OCI-LY1 (cell line): ENCODE measurements around the gene NUP214.
A peak's percentile ranks its signal among the peaks of the same experiment; 100 is the strongest.
"Not testable (repeated sequence)": the region's sequence is repeated elsewhere in the genome, so short reads cannot be mapped to it uniquely, and the experiment has no call there.

ENCODE experiments used
- H2AFZ ChIP-seq: fragments of 200-600 bp; sonication (generic), shearing (Covaris generic); 2 replicates; pipeline ENCODE4 v1.6.0; 2014; ENCODE audit warnings: antibody characterized with exemption, mild to moderate bottlenecking, low read length
- H3F3A ChIP-seq: fragments of 200-600 bp; sonication (generic), shearing (Covaris generic); 2 replicates; pipeline ENCODE4 v1.6.0; 2014; ENCODE audit warnings: mild to moderate bottlenecking, antibody characterized with exemption, low read length, moderate library complexity; ENCODE audit not compliant: insufficient read depth
- H3K27ac ChIP-seq: fragments of 200-600 bp; sonication (generic); 2 replicates; pipeline ENCODE4 v1.5.1; 2014; ENCODE audit warnings: low read length, mixed run types, mild to moderate bottlenecking, low read depth; ENCODE audit not compliant: poor library complexity, severe bottlenecking
- H3K27me3 ChIP-seq: fragments of 200-600 bp; sonication (generic); 2 replicates; pipeline ENCODE4 v1.6.0; 2014; ENCODE audit warnings: antibody characterized with exemption, mild to moderate bottlenecking, low read length, moderate library complexity; ENCODE audit not compliant: insufficient read depth
- H3K36me3 ChIP-seq: fragments of 200-600 bp; sonication (generic); 2 replicates; pipeline ENCODE4 v1.6.1; 2014; ENCODE audit warnings: mild to moderate bottlenecking, antibody characterized with exemption, low read length, moderate library complexity, mixed read lengths; ENCODE audit not compliant: insufficient read depth
- H3K4me1 ChIP-seq: fragments of 200-600 bp; sonication (generic); 2 replicates; pipeline ENCODE4 v1.5.1; 2014; ENCODE audit warnings: mild to moderate bottlenecking, low read length, moderate library complexity; ENCODE audit not compliant: insufficient read depth, severe bottlenecking
- H3K4me2 ChIP-seq: fragments of 200-600 bp; sonication (generic), shearing (Covaris generic); 2 replicates; pipeline ENCODE4 v1.6.1; 2014; ENCODE audit warnings: low read length
- H3K4me3 ChIP-seq: fragments of 200-600 bp; sonication (generic); 2 replicates; pipeline ENCODE4 v1.5.1; 2014; ENCODE audit warnings: low read length, low read depth, mild to moderate bottlenecking, mixed read lengths; ENCODE audit not compliant: poor library complexity, severe bottlenecking
- H3K79me2 ChIP-seq: fragments of 200-600 bp; shearing (Covaris generic); 2 replicates; pipeline ENCODE4 v1.6.1; 2016; ENCODE audit warnings: mixed run types, low read length, mixed read lengths; ENCODE audit not compliant: insufficient read depth
- H3K9ac ChIP-seq: fragments of 200-600 bp; sonication (generic), shearing (Covaris generic); 2 replicates; pipeline ENCODE4 v1.6.1; 2014; ENCODE audit warnings: mild to moderate bottlenecking, low read length, mixed read lengths
- H3K9me2 ChIP-seq: fragments of 200-600 bp; sonication (generic), shearing (Covaris generic); 2 replicates; pipeline ENCODE4 v1.6.1; 2014; ENCODE audit warnings: low read depth, mild to moderate bottlenecking, low read length, mixed read lengths
- H3K9me3 ChIP-seq: fragments of 200-600 bp; shearing (Covaris generic); 2 replicates; pipeline ENCODE4 v1.6.1; 2014; ENCODE audit warnings: low read length, mixed read lengths
- H4K20me1 ChIP-seq: fragments of 200-600 bp; sonication (generic), shearing (Covaris generic); 2 replicates; pipeline ENCODE4 v1.6.0; 2016; ENCODE audit warnings: mild to moderate bottlenecking, low read length; ENCODE audit not compliant: insufficient read depth
- CTCF ChIP-seq: fragments of 200-600 bp; sonication (generic), shearing (Covaris generic); IDR thresholded peaks from 2 replicates; pipeline ENCODE4 v1.5.1; 2017; ENCODE audit warnings: mild to moderate bottlenecking, antibody characterized with exemption, low read length, moderate library complexity, mixed read lengths
- EZH2 ChIP-seq: fragments of 200-600 bp; sonication (generic), shearing (Covaris generic); IDR thresholded peaks from 2 replicates; pipeline ENCODE4 v1.8.0; 2017; ENCODE audit warnings: borderline replicate concordance, mixed run types, mild to moderate bottlenecking, antibody characterized with exemption, low read length, moderate library complexity, mixed read lengths

The NUP214 gene

GRCh38 chr9:131203431-131204218 is 78.2 kb downstream of the NUP214 start:
- Histone ChIP-seq H3K4me1 (no peaks in the 10 kb centered on the region), H3K27me3 (no peaks in the 10 kb centered on the region), H3K9ac (no peak overlapping the region), H3K4me2 (no peak overlapping the region), H3K4me3 (no peak overlapping the region), H3K79me2 (no peaks in the 10 kb centered on the region), H2AFZ (no peak overlapping the region), H3K9me2 (no peaks in the 10 kb centered on the region), H3K27ac (no peak overlapping the region), H3K9me3 (no peaks in the 10 kb centered on the region), H4K20me1 (no peaks in the 10 kb centered on the region), H3K36me3 (peaks cover 70% of the 10 kb centered on the region), H3F3A (no peaks in the 10 kb centered on the region)
- TF ChIP-seq EZH2 (no peak), CTCF (peak; percentile 45)

GRCh38 chr9:131204285-131204684 is 78.9 kb downstream of the NUP214 start:
- H3K36me3 ChIP-seq: peaks cover 64% of the 10 kb centered on the region
- no peaks in the 10 kb centered on the region for H4K20me1 ChIP-seq
- no peak overlapping the region for H3K4me2 ChIP-seq
- TF ChIP-seq EZH2: no peak
- TF ChIP-seq CTCF: no peak
- H3K27me3 ChIP-seq: no peaks in the 10 kb centered on the region
- no peak overlapping the region for H3K9ac ChIP-seq
- H3K4me3 ChIP-seq: no peak overlapping the region
- no peaks in the 10 kb centered on the region for H3K9me2 ChIP-seq
- no peak overlapping the region for H2AFZ ChIP-seq
- H3K4me1 ChIP-seq: no peaks in the 10 kb centered on the region
- no peaks in the 10 kb centered on the region for H3K79me2 ChIP-seq
- no peaks in the 10 kb centered on the region for H3F3A ChIP-seq
- H3K9me3 ChIP-seq: no peaks in the 10 kb centered on the region
- H3K27ac ChIP-seq: no peak overlapping the region

- Histone ChIP-seq H3F3A (no peaks in the 10 kb centered on the region), H3K79me2 (no peaks in the 10 kb centered on the region), H4K20me1 (no peaks in the 10 kb centered on the region), H3K4me1 (no peaks in the 10 kb centered on the region), H3K27me3 (no peaks in the 10 kb centered on the region), H3K4me2 (no peak overlapping the region), H3K36me3 (peaks cover 57% of the 10 kb centered on the region), H3K27ac (no peak overlapping the region), H2AFZ (no peak overlapping the region), H3K9me3 (no peaks in the 10 kb centered on the region), H3K9me2 (no peaks in the 10 kb centered on the region), H3K9ac (no peak overlapping the region), H3K4me3 (no peak overlapping the region)
- TF ChIP-seq EZH2: no peak
- no peak for TF ChIP-seq CTCF
These were observed 81.1 kb downstream of the NUP214 start for GRCh38 chr9:131206495-131206894.

GRCh38 chr9:131211920-131212319 is 86.5 kb downstream of the NUP214 start:
- not testable (repeated sequence) for H3K4me1 ChIP-seq, H2AFZ ChIP-seq, H3K27ac ChIP-seq, H3K4me3 ChIP-seq, H3K9ac ChIP-seq, H3K4me2 ChIP-seq, H4K20me1 ChIP-seq, H3K27me3 ChIP-seq, H3K9me3 ChIP-seq, H3F3A ChIP-seq, H3K9me2 ChIP-seq, H3K79me2 ChIP-seq
- H3K36me3 ChIP-seq: peaks cover 18% of the 10 kb centered on the region
